C4-2B (cell line): ENCODE measurements around the gene REM1.
A peak's percentile ranks its signal among the peaks of the same experiment; 100 is the strongest.
"Not testable (repeated sequence)": the region's sequence is repeated elsewhere in the genome, so short reads cannot be mapped to it uniquely, and the experiment has no call there.

ENCODE experiments used
- H3K27ac ChIP-seq: fragments of 450-650 bp; 2 replicates; pipeline ENCODE4 v1.5.1; 2017
- CTCF ChIP-seq: fragments of 450-650 bp; conservative IDR thresholded peaks from 2 replicates; pipeline ENCODE4 v1.5.1; 2017; ENCODE audit warnings: mild to moderate bottlenecking
- ZFX ChIP-seq: fragments of 450-650 bp; IDR thresholded peaks from 2 replicates; pipeline ENCODE4 v1.6.1; 2017

Gene REM1

GRCh38 chr20:31449511-31450414 lies 25.3 kb upstream of the REM1 start:
- TF ChIP-seq CTCF, result no peak
- no peak for TF ChIP-seq ZFX
- no peak overlapping the region for H3K27ac ChIP-seq

- TF ChIP-seq ZFX, result no peak
- no peak for TF ChIP-seq CTCF
- H3K27ac ChIP-seq, result no peak overlapping the region
Measured at GRCh38 chr20:31452575-31452974, 22.5 kb upstream of the REM1 start.

GRCh38 chr20:31454361-31454760 lies 20.7 kb upstream of the REM1 start:
- no peak for TF ChIP-seq ZFX
- TF ChIP-seq CTCF, result peak; percentile 18
- no peak overlapping the region for H3K27ac ChIP-seq

GRCh38 chr20:31470946-31471345 lies 4.1 kb upstream of the REM1 start:
- not testable (repeated sequence) for H3K27ac ChIP-seq

- no peak overlapping the region for H3K27ac ChIP-seq
- TF ChIP-seq CTCF (no peak), ZFX (no peak)
Measured at GRCh38 chr20:31472395-31473330, 2.4 kb upstream of the REM1 start.

GRCh38 chr20:31473331-31474096 lies 1.6 kb upstream of the REM1 start:
- TF ChIP-seq CTCF (no peak), ZFX (no peak)
- H3K27ac ChIP-seq, result no peak overlapping the region

- no peak for TF ChIP-seq CTCF
- no peak for TF ChIP-seq ZFX
- H3K27ac ChIP-seq, result no peak overlapping the region
Measured at GRCh38 chr20:31474097-31474436, 1.0 kb upstream of the REM1 start.
